Measurements from ENCODE around the gene SHH.

DNA sequence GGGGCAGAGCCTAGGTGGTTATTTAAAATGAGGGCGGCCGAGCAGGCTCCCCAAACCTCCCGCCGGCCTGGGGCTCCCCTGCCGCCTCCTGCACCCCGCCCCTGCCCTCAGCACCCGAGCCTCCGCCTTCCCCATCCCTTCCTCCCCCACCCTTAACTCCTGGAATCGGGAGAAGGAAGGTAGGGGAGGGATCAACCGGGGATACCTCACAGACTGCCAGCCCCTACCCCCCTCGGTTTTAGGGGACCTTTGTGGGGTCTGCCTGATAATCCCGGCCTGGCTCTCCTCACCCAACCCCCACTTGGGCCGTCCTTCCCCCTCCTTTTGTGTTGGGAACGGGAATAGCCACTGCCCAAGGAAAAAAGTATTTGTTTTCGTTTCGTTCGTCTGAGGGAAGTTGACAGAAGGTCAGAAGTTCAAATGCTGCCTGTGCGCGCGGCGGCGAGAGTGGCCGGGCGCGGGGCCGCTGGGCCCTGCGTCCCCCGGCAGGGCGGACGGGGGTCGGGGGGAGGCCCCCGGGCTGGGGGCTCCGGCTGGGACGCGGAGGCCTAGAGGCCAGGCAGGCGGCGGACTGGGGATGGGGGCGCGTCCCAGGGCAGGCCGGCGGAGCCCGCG is 2.8 kb downstream of the SHH start:
- TF ChIP-seq, protein P1, sequence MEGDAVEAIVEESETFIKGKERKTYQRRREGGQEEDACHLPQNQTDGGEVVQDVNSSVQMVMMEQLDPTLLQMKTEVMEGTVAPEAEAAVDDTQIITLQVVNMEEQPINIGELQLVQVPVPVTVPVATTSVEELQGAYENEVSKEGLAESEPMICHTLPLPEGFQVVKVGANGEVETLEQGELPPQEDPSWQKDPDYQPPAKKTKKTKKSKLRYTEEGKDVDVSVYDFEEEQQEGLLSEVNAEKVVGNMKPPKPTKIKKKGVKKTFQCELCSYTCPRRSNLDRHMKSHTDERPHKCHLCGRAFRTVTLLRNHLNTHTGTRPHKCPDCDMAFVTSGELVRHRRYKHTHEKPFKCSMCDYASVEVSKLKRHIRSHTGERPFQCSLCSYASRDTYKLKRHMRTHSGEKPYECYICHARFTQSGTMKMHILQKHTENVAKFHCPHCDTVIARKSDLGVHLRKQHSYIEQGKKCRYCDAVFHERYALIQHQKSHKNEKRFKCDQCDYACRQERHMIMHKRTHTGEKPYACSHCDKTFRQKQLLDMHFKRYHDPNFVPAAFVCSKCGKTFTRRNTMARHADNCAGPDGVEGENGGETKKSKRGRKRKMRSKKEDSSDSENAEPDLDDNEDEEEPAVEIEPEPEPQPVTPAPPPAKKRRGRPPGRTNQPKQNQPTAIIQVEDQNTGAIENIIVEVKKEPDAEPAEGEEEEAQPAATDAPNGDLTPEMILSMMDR (IDR thresholded peaks at IDR 0.05) = no peak
- TF ChIP-seq POLR2A (IDR thresholded peaks at IDR 0.05) = no peak
